Right lobe of liver (tissue), 6 donors: Measurements from ENCODE around the gene BEAN1. TPM values are rescaled to one million over a fixed set of nuclear protein-coding genes. Genes with fewer than 3 reads are reported as not detected.

Experiments
- ATAC-seq, 4 donors: fragments of 200-7000 bp; cut with Tn5 transposase; one replicate each; pipeline ENCODE4 v1.9.1; 2020; ENCODE audit warnings: mild to moderate bottlenecking in 4 of 4, moderate library complexity in 4 of 4
- DNase-seq, 3 donors: peaks; one replicate each; pipeline ENCODE4 v3.0.0-alpha.2; 2020
- H3K27ac ChIP-seq, 3 donors: fragments of 200-600 bp; one replicate each; pipeline ENCODE4 v1.8.0; 2022
- H3K27me3 ChIP-seq, 2 donors: fragments of 200-600 bp; one replicate each; pipeline ENCODE4 v1.8.0; 2022
- H3K36me3 ChIP-seq, 4 donors: fragments of 200-600 bp; sonication (generic) in 1 of 4; one replicate each; pipeline versions ENCODE4 v1.5.1 to v1.8.0; 2017 to 2022; ENCODE audit warnings: control low read depth in 1 of 4
- H3K4me1 ChIP-seq, 4 donors: fragments of 200-600 bp; sonication (generic) in 1 of 4; one replicate each; pipeline versions ENCODE4 v1.5.1 to v1.8.0; 2017 to 2022; ENCODE audit warnings: control low read depth in 1 of 4
- H3K4me3 ChIP-seq, 3 donors: fragments of 200-600 bp; one replicate each; pipeline ENCODE4 v1.8.0; 2022
- H3K9me3 ChIP-seq, 4 donors: fragments of 200-600 bp; sonication (generic) in 1 of 4; one replicate each; pipeline versions ENCODE4 v1.5.1 to v1.8.0; 2017 to 2022; ENCODE audit warnings: control low read depth in 1 of 4
- POLR2A ChIP-seq: fragments of 450-650 bp; IDR thresholded peaks from one replicate; pipeline ENCODE4 v1.6.1; 2017; ENCODE audit warnings: antibody characterized with exemption, mild to moderate bottlenecking
- WGBS: methylation state at CpG from one replicate; pipeline ENCODE4 v1.1.6; 2018; ENCODE audit warnings: low coverage, low lambda C conversion rate; ENCODE audit not compliant: insufficient coverage; ENCODE audit errors: missing lambda C conversion rate; 5-methylcytosine and 5-hydroxymethylcytosine counted together
- intact Hi-C, 2 donors: fragments of 100-400 bp; cut with DNase I; formaldehyde crosslinking; loops; one replicate each; pipeline versions ENCODE4 v1.11.2 to v1.14.1; 2022
- total RNA-seq, 6 experiments: library from RNA; depleted of rRNA in 2 of 6; stranded (reverse); fragments of >200 nt in 2 of 6; fragmentation: NEBNext Ultra II Directional in 3 of 6; extraction: Animal tissue kit (Norgen Biotek cat#: 25700) in 3 of 6; gene quantifications; one replicate each; pipeline versions ENCODE4 v1.1.0 to v1.2.4, GENCODE V29; 2016 to 2023
- TF ChIP-seq, protein P1 (sequence below), 4 donors: fragments of 200-600 bp in 3 of 4; fragments of 450-650 bp in 1 of 4; IDR thresholded peaks; one replicate each; pipeline versions ENCODE4 v1.5.1 to v1.8.0; 2016 to 2022; ENCODE audit warnings: antibody characterized with exemption in 4 of 4, mild to moderate bottlenecking in 2 of 4
- donor health status: DM: no; HTN: yes; CAD: no.
- donor health status: DM: no; HTN: no; CAD: no.
- donor health status: DM: no; HTN: no; CAD: no.
- donor health status: DM: no; HTN: yes; CAD: no.
- donor health status: DM: no; HTN: yes; CAD: no.

The BEAN1 gene
- total RNA-seq, 6 experiments from 2014 or later = 0.09 to 0.26 (median 0.10) TPM; not detected in 3

DNA sequence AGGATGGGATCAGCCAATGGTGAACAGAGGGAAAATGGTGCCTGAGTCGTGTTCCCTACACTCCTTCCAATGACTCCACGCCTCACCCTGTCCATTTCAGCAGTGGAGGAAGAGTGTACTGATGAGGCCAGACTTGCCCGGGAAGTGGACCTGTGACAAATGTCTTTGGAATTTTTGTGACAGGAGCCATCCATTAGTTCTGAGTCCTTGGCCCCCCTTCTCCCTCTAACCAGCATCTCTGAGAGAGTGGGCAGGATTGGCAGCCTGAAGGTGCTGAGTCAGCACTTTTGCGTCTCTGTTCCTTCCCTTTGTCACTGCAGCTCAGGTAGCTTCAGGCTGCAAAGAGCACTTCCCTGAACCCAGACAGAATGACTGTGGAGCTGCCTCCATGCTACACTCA is 30.8 kb downstream of the BEAN1 start:
- no peaks in the 10 kb centered on the region for H3K9me3 ChIP-seq
- ATAC-seq (no peak), DNase-seq (no peak)
- H3K27me3 ChIP-seq = no peaks in the 10 kb centered on the region
- H3K4me3 ChIP-seq = no peak overlapping the region
- no peak overlapping the region for H3K27ac ChIP-seq
- WGBS = 37% methylated on average over 2 of the region's 4 CpGs
- no peak for TF ChIP-seq POLR2A
- TF ChIP-seq, protein P1, sequence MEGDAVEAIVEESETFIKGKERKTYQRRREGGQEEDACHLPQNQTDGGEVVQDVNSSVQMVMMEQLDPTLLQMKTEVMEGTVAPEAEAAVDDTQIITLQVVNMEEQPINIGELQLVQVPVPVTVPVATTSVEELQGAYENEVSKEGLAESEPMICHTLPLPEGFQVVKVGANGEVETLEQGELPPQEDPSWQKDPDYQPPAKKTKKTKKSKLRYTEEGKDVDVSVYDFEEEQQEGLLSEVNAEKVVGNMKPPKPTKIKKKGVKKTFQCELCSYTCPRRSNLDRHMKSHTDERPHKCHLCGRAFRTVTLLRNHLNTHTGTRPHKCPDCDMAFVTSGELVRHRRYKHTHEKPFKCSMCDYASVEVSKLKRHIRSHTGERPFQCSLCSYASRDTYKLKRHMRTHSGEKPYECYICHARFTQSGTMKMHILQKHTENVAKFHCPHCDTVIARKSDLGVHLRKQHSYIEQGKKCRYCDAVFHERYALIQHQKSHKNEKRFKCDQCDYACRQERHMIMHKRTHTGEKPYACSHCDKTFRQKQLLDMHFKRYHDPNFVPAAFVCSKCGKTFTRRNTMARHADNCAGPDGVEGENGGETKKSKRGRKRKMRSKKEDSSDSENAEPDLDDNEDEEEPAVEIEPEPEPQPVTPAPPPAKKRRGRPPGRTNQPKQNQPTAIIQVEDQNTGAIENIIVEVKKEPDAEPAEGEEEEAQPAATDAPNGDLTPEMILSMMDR (IDR thresholded peaks at IDR 0.05) = no peak
- intact Hi-C loops = no loop called here
- no peaks in the 10 kb centered on the region for H3K36me3 ChIP-seq
- H3K4me1 ChIP-seq = no peaks in the 10 kb centered on the region

DNA sequence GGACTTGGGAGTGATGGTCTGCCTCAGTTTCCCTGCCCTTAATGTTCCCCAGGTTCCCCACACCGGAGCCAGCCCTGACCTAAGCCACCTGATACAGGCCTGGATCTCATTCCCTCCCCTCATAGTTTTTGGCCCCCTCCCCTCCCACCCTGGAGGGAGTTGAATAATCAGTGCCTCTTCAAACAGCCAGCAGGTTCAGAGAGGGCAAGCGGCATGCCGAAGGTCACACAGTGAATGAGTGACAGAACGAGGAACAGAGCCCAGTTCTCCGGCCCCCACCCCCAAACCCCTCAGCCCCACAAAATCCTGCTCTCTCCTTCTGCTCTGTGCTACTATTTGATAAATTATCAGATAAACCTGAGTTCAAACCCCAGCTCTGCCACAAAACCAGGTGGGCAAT is 31.2 kb downstream of the BEAN1 start:
- no peak for ATAC-seq
- DNase-seq = no peak
- Histone ChIP-seq H3K9me3 (no peaks in the 10 kb centered on the region), H3K4me3 (no peak overlapping the region), H3K27ac (no peak overlapping the region), H3K27me3 (no peaks in the 10 kb centered on the region), H3K4me1 (no peaks in the 10 kb centered on the region), H3K36me3 (no peaks in the 10 kb centered on the region)
- TF ChIP-seq POLR2A = no peak
- TF ChIP-seq, protein P1 (IDR thresholded peaks at IDR 0.05) = no peak
- WGBS = 58% methylated on average over 3 of the region's 5 CpGs
- intact Hi-C loops = no loop called here

DNA sequence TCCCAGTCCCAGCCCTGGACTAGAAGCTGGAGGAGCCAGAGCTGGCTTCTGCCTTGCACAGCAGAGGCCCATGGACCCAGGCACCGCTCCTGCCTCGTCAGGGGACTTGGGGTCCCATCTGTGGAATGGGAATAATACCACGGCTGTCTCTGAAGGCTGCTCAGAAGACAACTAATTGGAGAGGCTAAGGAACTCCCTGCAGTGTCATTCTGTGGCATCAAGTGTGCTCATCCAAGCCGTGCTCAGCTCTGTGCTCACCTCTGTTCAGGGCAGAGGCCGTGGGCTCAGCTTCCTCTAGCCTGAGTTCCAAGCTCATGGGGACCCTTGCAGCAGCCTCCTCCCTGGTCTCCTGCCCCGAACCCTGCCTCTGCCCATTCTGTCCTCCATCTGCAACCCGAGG is 31.8 kb downstream of the BEAN1 start:
- WGBS = 82% methylated on average over 2 of the region's 7 CpGs
- Histone ChIP-seq H3K27ac (no peak overlapping the region), H3K4me1 (no peaks in the 10 kb centered on the region), H3K27me3 (no peaks in the 10 kb centered on the region), H3K9me3 (no peaks in the 10 kb centered on the region), H3K4me3 (no peak overlapping the region), H3K36me3 (no peaks in the 10 kb centered on the region)
- intact Hi-C loops = no loop called here
- TF ChIP-seq POLR2A = no peak
- TF ChIP-seq, protein P1 (IDR thresholded peaks at IDR 0.05) = no peak
- ATAC-seq (no peak), DNase-seq (no peak)

- H3K27me3 ChIP-seq = no peaks in the 10 kb centered on the region
- TF ChIP-seq, protein P1 (IDR thresholded peaks at IDR 0.05) = no peak
- TF ChIP-seq POLR2A = no peak
- DNase-seq = no peak
- no peaks in the 10 kb centered on the region for H3K9me3 ChIP-seq
- WGBS = 33% methylated on average over 3 of the region's 5 CpGs
- H3K4me1 ChIP-seq = no peaks in the 10 kb centered on the region
- H3K27ac ChIP-seq = no peak overlapping the region
- H3K4me3 ChIP-seq = no peak overlapping the region
- intact Hi-C loops = no loop called here
- ATAC-seq = peak in 1 of 4 donors; percentile 19
- no peaks in the 10 kb centered on the region for H3K36me3 ChIP-seq
Measured at GRCh38 chr16:66459878-66460277, 32.8 kb downstream of the BEAN1 start.

GRCh38 chr16:66460703-66461102 is 33.6 kb downstream of the BEAN1 start:
- no peak for TF ChIP-seq POLR2A
- TF ChIP-seq, protein P1 (IDR thresholded peaks at IDR 0.05) = no peak
- Histone ChIP-seq H3K9me3 (no peaks in the 10 kb centered on the region), H3K4me1 (no peaks in the 10 kb centered on the region), H3K4me3 (no peak overlapping the region), H3K27me3 (no peaks in the 10 kb centered on the region), H3K36me3 (no peaks in the 10 kb centered on the region), H3K27ac (no peak overlapping the region)
- no peak for ATAC-seq
- intact Hi-C loops = no loop called here
- WGBS = 60% methylated on average over 1 of the region's 1 CpG
- DNase-seq = no peak
